Measurements from ENCODE around the gene BCL6.

GRCh38 chr3:187788984-187789857 lies 44.0 kb upstream of the BCL6 start:
- TF ChIP-seq POLR2A (IDR thresholded peaks at IDR 0.05) (no peak), CTCF (IDR thresholded peaks at IDR 0.05) (no peak)
